ENCODE data around the gene GPATCH3.

GPATCH3 gene

GRCh38 chr1:26913389-26913753, 13.1 kb upstream of the GPATCH3 start:
- no peak for DNase-seq (ENCODE audit: low read depth)
- no peak for TF ChIP-seq CTCF (IDR thresholded peaks at IDR 0.05; ENCODE audit: low read depth, low read length, missing control alignments)
- no peak overlapping the region for H3K4me3 ChIP-seq (ENCODE audit: low read depth, low read length)

GRCh38 chr1:26912147-26912490, 11.9 kb upstream of the GPATCH3 start:
- TF ChIP-seq CTCF (IDR thresholded peaks at IDR 0.05; ENCODE audit: low read depth, low read length, missing control alignments) = no peak
- no peak for DNase-seq (ENCODE audit: low read depth)
- H3K4me3 ChIP-seq (ENCODE audit: low read depth, low read length) = no peak overlapping the region

GRCh38 chr1:26911399-26912146, 11.3 kb upstream of the GPATCH3 start:
- no peak for DNase-seq (ENCODE audit: low read depth)
- H3K4me3 ChIP-seq (ENCODE audit: low read depth, low read length) = no peak overlapping the region
- TF ChIP-seq CTCF (IDR thresholded peaks at IDR 0.05; ENCODE audit: low read depth, low read length, missing control alignments) = no peak

GRCh38 chr1:26910343-26911160, 10.3 kb upstream of the GPATCH3 start:
- H3K4me3 ChIP-seq (ENCODE audit: low read depth, low read length) = no peak overlapping the region
- DNase-seq (ENCODE audit: low read depth) = no peak
- TF ChIP-seq CTCF (IDR thresholded peaks at IDR 0.05; ENCODE audit: low read depth, low read length, missing control alignments) = no peak

GRCh38 chr1:26909951-26910342, 9.7 kb upstream of the GPATCH3 start:
- no peak for TF ChIP-seq CTCF (IDR thresholded peaks at IDR 0.05; ENCODE audit: low read depth, low read length, missing control alignments)
- H3K4me3 ChIP-seq (ENCODE audit: low read depth, low read length) = no peak overlapping the region
- no peak for DNase-seq (ENCODE audit: low read depth)

GRCh38 chr1:26907071-26907917, 7.0 kb upstream of the GPATCH3 start:
- H3K4me3 ChIP-seq (ENCODE audit: low read depth, low read length) = no peak overlapping the region
- DNase-seq (ENCODE audit: low read depth) = no peak
- no peak for TF ChIP-seq CTCF (IDR thresholded peaks at IDR 0.05; ENCODE audit: low read depth, low read length, missing control alignments)

Measured in GM12864 (cell line).